NCI-H345 treated with DMSO at 0.1 percent for 48 hours (cell line): ENCODE measurements around the gene BCAR3.

ENCODE experiments used
- DNase-seq: peaks from one replicate; lab custom pipeline; 2025; ENCODE audit not compliant: unreplicated experiment; lab: John Stamatoyannopoulos, UW

The BCAR3 gene

GRCh38 chr1:93617670-93618499 lies 63.8 kb downstream of the BCAR3 start:
- DNase-seq = no peak

DNA sequence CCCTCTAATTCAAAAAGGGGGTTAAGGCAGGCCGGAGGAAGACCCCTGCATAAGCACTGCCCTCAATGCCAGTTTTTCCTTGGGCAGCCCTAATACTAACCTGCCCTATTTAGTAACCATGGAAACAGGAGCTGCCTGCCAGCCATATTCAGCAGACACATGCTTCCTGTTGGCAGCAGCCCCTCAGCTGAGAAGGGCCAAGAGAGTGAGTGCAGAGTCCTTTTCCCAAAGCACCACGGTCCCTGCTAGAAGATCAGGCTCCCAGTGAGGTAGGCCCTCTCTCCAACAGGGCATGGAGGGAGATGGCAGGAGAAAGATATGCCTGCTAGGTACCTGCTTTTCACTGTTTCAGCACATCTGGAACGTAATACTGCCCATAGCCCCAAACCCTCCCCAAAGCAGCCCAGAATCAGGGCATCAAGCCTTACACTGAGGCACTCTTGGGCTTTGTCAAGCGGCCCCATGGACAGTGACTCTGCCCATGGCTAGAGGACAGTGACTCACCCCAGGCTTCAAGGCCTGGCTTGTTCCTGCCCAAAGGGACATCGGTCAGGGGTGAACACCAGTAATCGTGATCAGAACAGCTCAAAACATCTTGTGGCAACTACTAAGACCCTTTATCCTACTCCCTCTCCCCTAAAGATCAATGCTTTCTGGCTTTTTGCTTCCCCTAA lies 64.5 kb downstream of the BCAR3 start:
- no peak for DNase-seq

DNA sequence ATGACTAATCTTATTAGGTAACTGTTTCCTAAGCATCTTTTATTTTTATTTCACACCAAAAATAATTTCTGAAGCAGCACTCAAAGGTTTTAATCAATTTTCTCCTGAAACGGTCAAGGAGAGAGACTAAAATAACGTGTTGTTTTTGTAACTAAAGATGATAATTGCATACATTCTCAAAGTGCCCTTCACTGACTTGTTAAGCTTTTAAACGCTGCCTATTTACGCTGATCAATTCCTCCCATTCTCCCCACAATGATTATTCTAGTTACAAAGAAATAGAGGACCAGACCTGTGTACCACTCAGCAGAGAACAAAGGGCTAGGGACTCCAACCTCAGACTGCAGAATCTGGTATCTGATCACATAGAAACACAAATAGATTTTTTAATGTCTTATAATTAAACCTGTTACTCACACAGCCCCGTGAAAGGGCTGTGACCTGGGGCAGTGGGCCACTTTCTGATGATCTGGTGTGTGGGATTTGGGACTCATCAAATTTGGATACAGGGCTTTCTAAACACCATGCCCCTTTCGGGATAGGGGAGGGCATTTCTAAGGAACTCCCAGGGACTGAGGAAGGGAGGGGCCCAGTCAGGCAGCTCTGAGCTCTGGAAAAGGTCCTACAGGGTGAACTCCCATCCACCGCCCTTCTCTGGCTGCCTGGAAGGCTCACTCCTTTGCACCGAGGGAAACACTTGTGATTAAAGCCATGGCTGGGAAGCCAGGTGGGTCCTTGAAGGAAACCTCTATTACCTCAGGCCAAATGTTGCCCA lies 65.2 kb downstream of the BCAR3 start:
- no peak for DNase-seq

GRCh38 chr1:93615582-93616150 lies 66.0 kb downstream of the BCAR3 start:
- no peak for DNase-seq

GRCh38 chr1:93614986-93615581 lies 66.6 kb downstream of the BCAR3 start:
- DNase-seq = no peak

DNA sequence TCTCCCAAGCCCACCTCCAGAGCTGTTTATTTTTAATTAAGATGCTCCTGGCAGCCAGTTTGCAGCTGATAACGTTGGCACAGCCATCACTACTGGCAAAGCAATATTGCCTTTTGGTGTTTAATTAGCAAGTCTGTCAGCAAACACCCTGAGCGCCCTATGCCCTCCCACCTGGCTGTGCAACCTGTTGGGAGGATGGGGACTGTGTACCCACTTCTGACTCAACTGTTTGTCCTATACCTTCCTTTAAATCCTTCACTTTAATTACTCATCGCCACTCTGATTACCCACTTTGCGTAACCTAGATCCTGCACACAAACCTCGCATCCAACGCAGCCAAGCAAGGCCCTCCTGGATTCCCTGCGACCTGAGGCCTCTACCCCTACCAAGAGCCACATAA lies 67.1 kb downstream of the BCAR3 start:
- no peak for DNase-seq

- no peak for DNase-seq
These were observed 67.7 kb downstream of the BCAR3 start for GRCh38 chr1:93613898-93614297.

- no peak for DNase-seq
These were observed 69.1 kb downstream of the BCAR3 start for GRCh38 chr1:93612510-93612909.

- DNase-seq = no peak
These were observed 70.0 kb downstream of the BCAR3 start for GRCh38 chr1:93611668-93612067.

GRCh38 chr1:93609536-93609935 lies 72.1 kb downstream of the BCAR3 start:
- DNase-seq = no peak

DNA sequence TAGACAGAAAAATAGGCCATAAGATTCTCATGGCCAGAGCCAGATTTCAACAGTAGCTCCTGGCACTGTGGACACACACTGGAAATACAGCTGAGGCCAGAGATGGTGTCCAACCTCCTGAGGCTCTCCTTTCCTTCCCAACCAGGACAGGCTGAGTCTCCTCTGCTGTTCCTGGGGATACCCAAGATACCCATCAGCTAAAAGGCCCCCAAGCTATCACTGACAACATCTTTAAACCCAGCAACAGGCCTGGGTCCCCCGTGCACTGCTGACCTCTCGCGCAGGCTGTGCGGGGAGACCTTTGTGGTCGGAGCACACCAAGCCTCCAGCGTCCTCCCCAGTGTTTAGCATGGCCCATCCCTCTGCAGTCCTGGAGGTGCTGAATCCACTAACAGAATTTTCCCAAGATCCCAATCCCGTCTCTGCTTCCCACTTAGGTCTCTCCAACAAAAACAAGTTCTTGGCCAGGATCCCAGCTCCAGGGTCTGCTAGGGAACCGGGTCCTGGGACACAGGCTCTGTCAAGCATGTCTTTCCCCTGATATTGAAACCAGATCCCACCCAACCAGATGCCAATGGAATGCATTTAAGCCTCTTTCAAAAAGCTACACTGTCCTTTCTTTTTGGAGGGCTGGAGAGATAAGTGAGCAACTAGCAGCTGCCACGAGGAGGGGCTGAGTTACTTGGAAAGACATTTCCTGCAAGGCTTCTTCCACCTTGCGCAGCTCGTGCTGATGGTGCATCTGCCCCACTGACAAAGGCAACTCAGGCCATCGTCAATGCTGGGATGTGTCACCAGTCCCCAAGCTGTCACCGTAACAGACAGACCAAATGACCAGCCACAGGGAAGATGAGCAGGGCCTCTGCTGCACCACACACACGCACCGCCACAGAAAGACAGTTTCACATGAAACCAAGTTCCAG lies 73.2 kb downstream of the BCAR3 start:
- no peak for DNase-seq

DNA sequence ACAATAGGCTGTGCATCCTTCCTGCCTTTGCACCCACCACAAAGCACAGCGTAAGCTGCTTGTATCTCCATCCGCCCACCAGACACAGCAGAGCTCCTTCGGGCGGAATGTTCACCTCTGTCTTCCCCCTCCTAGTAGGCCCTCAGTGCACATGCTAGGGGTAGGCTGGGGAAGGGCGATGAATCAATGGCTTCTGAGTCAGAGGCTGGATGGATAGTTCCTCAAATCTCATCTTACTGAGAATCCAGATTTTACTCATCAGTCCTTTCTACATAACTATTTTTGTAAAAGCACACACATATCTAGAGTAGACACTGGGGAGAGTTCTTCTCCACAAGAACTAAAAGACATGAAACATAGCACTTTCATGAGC lies 73.8 kb downstream of the BCAR3 start:
- DNase-seq = no peak

GRCh38 chr1:93605812-93606512 lies 75.7 kb downstream of the BCAR3 start:
- no peak for DNase-seq

GRCh38 chr1:93605026-93605568 lies 76.5 kb downstream of the BCAR3 start:
- DNase-seq = no peak

- no peak for DNase-seq
These were observed 77.2 kb downstream of the BCAR3 start for GRCh38 chr1:93604411-93604810.

- DNase-seq = no peak
These were observed 78.0 kb downstream of the BCAR3 start for GRCh38 chr1:93603601-93604000.

- DNase-seq = no peak
These were observed 78.5 kb downstream of the BCAR3 start for GRCh38 chr1:93603106-93603505.

DNA sequence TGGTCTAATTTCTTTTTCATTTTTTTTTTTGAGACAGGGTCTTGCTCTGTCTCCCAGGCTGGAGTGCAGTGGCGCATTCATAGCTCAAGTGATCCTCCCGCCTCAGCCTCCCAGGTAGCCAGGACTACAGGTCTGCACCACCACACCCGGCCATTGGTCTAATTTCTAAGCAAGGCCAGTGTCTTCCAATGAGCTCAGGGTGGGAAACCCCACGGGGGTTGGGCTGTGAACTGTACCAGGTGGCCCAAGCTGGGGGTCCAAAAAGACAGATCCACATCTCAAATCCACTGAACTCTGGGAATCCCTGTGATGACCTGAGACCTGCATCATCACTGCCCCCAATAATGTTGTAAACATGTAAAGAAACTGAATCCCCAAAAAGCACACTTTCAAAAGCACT lies 79.5 kb downstream of the BCAR3 start:
- DNase-seq = no peak

DNA sequence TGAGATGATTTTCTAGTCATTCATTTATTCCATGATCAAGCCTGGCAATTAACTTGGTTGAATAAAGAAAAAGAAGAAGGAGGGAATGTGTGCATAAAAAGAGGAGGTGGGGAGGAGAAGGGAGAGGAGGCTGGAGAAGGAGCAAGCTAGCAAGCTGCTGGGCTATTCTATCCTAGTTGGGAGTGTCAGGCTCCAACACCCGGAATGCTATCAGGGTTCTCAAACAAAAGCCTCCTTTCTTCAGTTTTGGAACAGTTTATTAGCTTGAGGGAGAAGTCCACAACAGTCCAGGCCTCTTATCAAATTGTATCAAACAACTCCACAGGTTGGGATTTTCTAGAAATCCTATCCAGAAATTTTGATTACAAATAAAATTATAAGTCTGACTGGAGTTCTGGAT lies 80.0 kb downstream of the BCAR3 start:
- no peak for DNase-seq
